Measurements from ENCODE around the gene TMC2. TPM values are rescaled to one million over a fixed set of nuclear protein-coding genes. Genes with fewer than 3 reads are reported as not detected.
"Not testable (repeated sequence)": the region's sequence is repeated elsewhere in the genome, so short reads cannot be mapped to it uniquely, and the experiment has no call there.

Gene TMC2
- total RNA-seq, 2 experiments from 2014 or later, result not detected

- Mint-ChIP-seq H3K36me3 (ENCODE audit: low read depth) (no peaks in the 10 kb centered on the region), H3K27me3 (peaks cover 15% of the 10 kb centered on the region), H3K4me1 (no peaks in the 10 kb centered on the region), H3K27ac (no peak overlapping the region), H3K9me3 (no peaks in the 10 kb centered on the region), H3K4me3 (no peak overlapping the region)
- DNase-seq, result no peak
- POLR2A ChIA-PET, result interaction anchor here (0.6 to 1.4 kb wide), 3 partner anchors 8 to 21 kb away, joined by 3 to 6 read pairs (median 5); partner anchors contain the start of genes IDH3B and NOP56
- CTCF ChIA-PET, result interaction anchor here (0.9 to 1.8 kb wide), 4 partner anchors 24 to 466 kb away, joined by 3 read pairs; no protein-coding TSS in a partner anchor
These were observed 137.1 kb downstream of the TMC2 start for GRCh38 chr20:2673453-2673852.

- no peak overlapping the region for H3K4me3 Mint-ChIP-seq
- no peak for DNase-seq
- peaks cover 19% of the 10 kb centered on the region for H3K27me3 Mint-ChIP-seq
- CTCF ChIA-PET, result interaction anchor here (0.7 kb wide), 1 partner anchor 365 kb away, joined by 4 read pairs; no protein-coding TSS in a partner anchor
- no peaks in the 10 kb centered on the region for H3K9me3 Mint-ChIP-seq
- no peak overlapping the region for H3K27ac Mint-ChIP-seq
- POLR2A ChIA-PET, result no interaction called here
- no peaks in the 10 kb centered on the region for H3K36me3 Mint-ChIP-seq (ENCODE audit: low read depth)
- no peaks in the 10 kb centered on the region for H3K4me1 Mint-ChIP-seq
These were observed 143.7 kb downstream of the TMC2 start for GRCh38 chr20:2680046-2680445.

DNA sequence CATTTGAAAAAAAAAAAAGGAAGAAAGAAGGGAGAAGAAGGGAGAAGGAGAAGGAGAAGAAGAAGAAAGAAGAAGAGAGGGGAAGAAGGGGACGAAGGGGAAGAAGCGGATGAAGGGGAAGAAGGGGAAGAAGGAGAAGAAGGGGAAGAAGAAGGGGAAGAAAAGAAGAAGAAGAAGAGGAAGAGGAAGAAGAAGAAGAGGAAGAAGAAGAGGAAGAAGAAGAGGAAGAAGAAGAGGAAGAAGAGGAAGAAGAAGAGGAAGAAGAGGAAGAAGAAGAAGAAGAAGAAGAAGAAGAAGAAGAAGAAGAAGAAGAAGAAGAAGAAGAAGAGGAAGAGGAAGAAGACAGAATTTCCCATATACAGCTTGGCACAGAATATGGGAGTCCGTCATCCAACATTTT lies 145.7 kb downstream of the TMC2 start:
- H3K4me3 Mint-ChIP-seq; H3K27ac Mint-ChIP-seq; CTCF ChIA-PET; POLR2A ChIA-PET; H3K4me1 Mint-ChIP-seq; H3K36me3 Mint-ChIP-seq (ENCODE audit: low read depth); H3K9me3 Mint-ChIP-seq; DNase-seq: not testable (repeated sequence)
- peaks cover 26% of the 10 kb centered on the region for H3K27me3 Mint-ChIP-seq

GRCh38 chr20:2684817-2685216 lies 148.4 kb downstream of the TMC2 start:
- Mint-ChIP-seq H3K4me1 (peaks cover 15% of the 10 kb centered on the region), H3K27me3 (peaks cover 25% of the 10 kb centered on the region)
- ChIA-PET POLR2A (interaction anchor here (0.8 to 2.0 kb wide), 3 partner anchors 21 to 44 kb away, joined by 3 to 7 read pairs (median 3); partner anchors contain the start of gene IDH3B), CTCF (interaction anchor here (1.8 kb wide), 1 partner anchor 56 kb away, joined by 7 read pairs; no protein-coding TSS in a partner anchor)
- not testable (repeated sequence) for H3K27ac Mint-ChIP-seq; H3K4me3 Mint-ChIP-seq; DNase-seq; H3K36me3 Mint-ChIP-seq (ENCODE audit: low read depth); H3K9me3 Mint-ChIP-seq

DNA sequence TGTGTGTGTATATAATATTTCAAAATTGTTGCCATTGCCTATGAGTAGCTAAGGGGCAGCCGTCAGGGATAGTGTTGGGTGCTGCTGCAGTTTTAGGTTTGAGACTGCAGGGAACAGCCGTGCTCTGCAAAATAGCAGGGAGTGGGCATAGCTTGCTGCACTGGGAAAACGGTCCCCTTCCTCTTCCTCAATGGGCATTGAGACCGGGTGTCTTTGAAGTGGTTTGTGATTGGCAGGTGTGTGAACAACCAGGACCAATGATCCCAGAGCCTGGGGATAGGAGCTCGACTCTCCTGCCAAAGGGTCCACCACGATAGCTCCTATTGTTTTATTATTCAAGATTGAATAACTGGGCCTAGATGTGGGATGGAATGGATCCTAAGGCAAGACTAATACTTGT lies 151.1 kb downstream of the TMC2 start:
- DNase-seq, result no peak
- peaks cover 3% of the 10 kb centered on the region for H3K36me3 Mint-ChIP-seq (ENCODE audit: low read depth)
- H3K27me3 Mint-ChIP-seq, result peaks cover 40% of the 10 kb centered on the region
- H3K9me3 Mint-ChIP-seq, result no peaks in the 10 kb centered on the region
- ChIA-PET POLR2A (interaction anchor here (1.2 to 3.2 kb wide), 4 partner anchors 11 to 54 kb away, joined by 5 to 12 read pairs (median 8); partner anchors contain the start of gene NOP56), CTCF (interaction anchor here (0.9 to 4.0 kb wide), 12 partner anchors 12 to 181 kb away, joined by 3 to 29 read pairs (median 4); no protein-coding TSS in a partner anchor)
- H3K4me1 Mint-ChIP-seq, result peaks cover 26% of the 10 kb centered on the region
- no peak overlapping the region for H3K27ac Mint-ChIP-seq
- no peak overlapping the region for H3K4me3 Mint-ChIP-seq

- H3K27ac Mint-ChIP-seq, result peak overlapping the region; percentile 21
- ChIA-PET CTCF (interaction anchor here (1.0 to 4.0 kb wide), 14 partner anchors 11 to 180 kb away, joined by 3 to 29 read pairs (median 4); no protein-coding TSS in a partner anchor), POLR2A (interaction anchor here (1.2 to 3.2 kb wide), 5 partner anchors 12 to 64 kb away, joined by 5 to 12 read pairs (median 6); partner anchors contain the start of gene NOP56)
- peaks cover 3% of the 10 kb centered on the region for H3K36me3 Mint-ChIP-seq (ENCODE audit: low read depth)
- peaks cover 36% of the 10 kb centered on the region for H3K27me3 Mint-ChIP-seq
- peak overlapping the region; percentile 32 for H3K4me3 Mint-ChIP-seq
- no peaks in the 10 kb centered on the region for H3K9me3 Mint-ChIP-seq
- DNase-seq, result peak; percentile 88
- H3K4me1 Mint-ChIP-seq, result peaks cover 26% of the 10 kb centered on the region
These were observed 151.7 kb downstream of the TMC2 start for GRCh38 chr20:2688041-2688591.

- no peak overlapping the region for H3K27ac Mint-ChIP-seq
- peaks cover 46% of the 10 kb centered on the region for H3K27me3 Mint-ChIP-seq
- H3K36me3 Mint-ChIP-seq (ENCODE audit: low read depth), result peaks cover 3% of the 10 kb centered on the region
- H3K4me1 Mint-ChIP-seq, result peaks cover 26% of the 10 kb centered on the region
- ChIA-PET POLR2A (interaction anchor here (1.0 to 3.2 kb wide), 2 partner anchors 38 to 51 kb away, joined by 3 to 11 read pairs; partner anchors contain the start of gene NOP56), CTCF (interaction anchor here (3.0 to 4.0 kb wide), 2 partner anchors 52 to 54 kb away, joined by 24 to 29 read pairs; no protein-coding TSS in a partner anchor)
- no peaks in the 10 kb centered on the region for H3K9me3 Mint-ChIP-seq
- H3K4me3 Mint-ChIP-seq, result no peak overlapping the region
- DNase-seq, result no peak
These were observed 153.8 kb downstream of the TMC2 start for GRCh38 chr20:2690213-2690612.

DNA sequence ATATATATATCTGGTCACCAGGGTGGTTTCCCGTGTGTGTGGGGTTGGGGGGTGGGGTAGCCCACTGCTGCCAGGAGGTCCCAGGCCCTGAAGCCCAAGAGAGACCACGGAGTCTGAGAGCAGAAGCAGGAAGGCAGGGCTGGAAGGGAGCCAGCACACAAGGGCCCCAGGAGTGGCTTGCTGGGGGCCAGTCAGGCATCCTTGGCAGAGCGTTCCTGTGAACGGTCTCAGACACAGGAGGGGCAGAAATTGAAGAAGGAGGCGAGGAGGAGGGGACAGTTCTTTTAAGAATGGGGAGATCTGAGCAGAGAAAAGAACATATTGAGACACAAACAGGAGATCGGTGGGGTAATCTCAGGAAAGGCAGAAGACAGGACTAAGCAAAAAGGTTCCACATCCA lies 154.3 kb downstream of the TMC2 start:
- H3K27me3 Mint-ChIP-seq, result peaks cover 46% of the 10 kb centered on the region
- H3K4me1 Mint-ChIP-seq, result peaks cover 26% of the 10 kb centered on the region
- POLR2A ChIA-PET, result no interaction called here
- CTCF ChIA-PET, result no interaction called here
- H3K27ac Mint-ChIP-seq, result no peak overlapping the region
- H3K4me3 Mint-ChIP-seq, result peak overlapping the region; percentile 78
- no peak for DNase-seq
- H3K9me3 Mint-ChIP-seq, result no peaks in the 10 kb centered on the region
- H3K36me3 Mint-ChIP-seq (ENCODE audit: low read depth), result peaks cover 3% of the 10 kb centered on the region

- POLR2A ChIA-PET, result no interaction called here
These were observed 154.8 kb downstream of the TMC2 start for GRCh38 chr20:2691127-2691526.

More at GRCh38 chr20:2691127-2691526, 154.8 kb downstream of the TMC2 start:
- CTCF ChIA-PET, result no interaction called here
- DNase-seq, result no peak
- Mint-ChIP-seq H3K4me1 (peaks cover 26% of the 10 kb centered on the region), H3K9me3 (no peaks in the 10 kb centered on the region), H3K27me3 (peaks cover 47% of the 10 kb centered on the region), H3K36me3 (ENCODE audit: low read depth) (peaks cover 3% of the 10 kb centered on the region), H3K4me3 (peak overlapping the region; percentile 78), H3K27ac (no peak overlapping the region)

Other genes with a start within 250 kb of the TMC2 start
- gene TGM3, start 240.6 kb upstream of the TMC2 start, total RNA-seq, result not detected
- not detected for gene TGM6, start 155.7 kb upstream of the TMC2 start, total RNA-seq
- gene SNRPB, start 65.8 kb upstream of the TMC2 start, total RNA-seq, result 100 to 1,000 TPM; 310 TPM
- gene ZNF343, start 27.7 kb upstream of the TMC2 start, total RNA-seq, result 1 to 10 TPM; 6.2 to 8.8 TPM
- gene NOP56, start 116.1 kb downstream of the TMC2 start, total RNA-seq, result 100 to 1,000 TPM; 285 to 302 TPM
- 10 to 100 TPM; 78.8 to 82.2 TPM for gene IDH3B, start 127.6 kb downstream of the TMC2 start, total RNA-seq
- gene EBF4, start 156.2 kb downstream of the TMC2 start, total RNA-seq, result 1 to 10 TPM; 2.7 to 2.9 TPM